DND-41 (cell line): ENCODE measurements around the gene ENO2.

Experiments used
- EZH2 ChIP-seq: IDR thresholded peaks from 3 replicates; pipeline ENCODE4 v1.6.1; 2012; ENCODE audit warnings: borderline replicate concordance, low read depth, mild to moderate bottlenecking, moderate library complexity, low read length, inconsistent platforms; ENCODE audit not compliant: severe bottlenecking
- TF ChIP-seq, protein P1 (sequence below): IDR thresholded peaks from 2 replicates; pipeline ENCODE4 v1.5.1; 2012; ENCODE audit warnings: borderline replicate concordance, low read length, moderate library complexity, mild to moderate bottlenecking; ENCODE audit not compliant: poor library complexity, severe bottlenecking; ENCODE audit errors: extremely low read depth

GRCh38 chr12:6943722-6944380, 29.5 kb downstream of the ENO2 start, which contains the start of the genes C12orf57 and RNU7-1:
- TF ChIP-seq, protein P1, sequence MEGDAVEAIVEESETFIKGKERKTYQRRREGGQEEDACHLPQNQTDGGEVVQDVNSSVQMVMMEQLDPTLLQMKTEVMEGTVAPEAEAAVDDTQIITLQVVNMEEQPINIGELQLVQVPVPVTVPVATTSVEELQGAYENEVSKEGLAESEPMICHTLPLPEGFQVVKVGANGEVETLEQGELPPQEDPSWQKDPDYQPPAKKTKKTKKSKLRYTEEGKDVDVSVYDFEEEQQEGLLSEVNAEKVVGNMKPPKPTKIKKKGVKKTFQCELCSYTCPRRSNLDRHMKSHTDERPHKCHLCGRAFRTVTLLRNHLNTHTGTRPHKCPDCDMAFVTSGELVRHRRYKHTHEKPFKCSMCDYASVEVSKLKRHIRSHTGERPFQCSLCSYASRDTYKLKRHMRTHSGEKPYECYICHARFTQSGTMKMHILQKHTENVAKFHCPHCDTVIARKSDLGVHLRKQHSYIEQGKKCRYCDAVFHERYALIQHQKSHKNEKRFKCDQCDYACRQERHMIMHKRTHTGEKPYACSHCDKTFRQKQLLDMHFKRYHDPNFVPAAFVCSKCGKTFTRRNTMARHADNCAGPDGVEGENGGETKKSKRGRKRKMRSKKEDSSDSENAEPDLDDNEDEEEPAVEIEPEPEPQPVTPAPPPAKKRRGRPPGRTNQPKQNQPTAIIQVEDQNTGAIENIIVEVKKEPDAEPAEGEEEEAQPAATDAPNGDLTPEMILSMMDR, result no peak
- no peak for TF ChIP-seq EZH2
